OCI-LY7 (cell line): Measurements from ENCODE around the gene TMPRSS5. TPM values are rescaled to one million over a fixed set of nuclear protein-coding genes. Genes with fewer than 3 reads are reported as not detected.

Experiments
- BruUV-seq: library from RNA; stranded (reverse); fragments of 400-500 nt; replicated peaks from 2 replicates; lab custom pipeline; 2021; lab: Mats Ljungman, UMichigan
- CTCF ChIA-PET: fragments of 300-600 bp; sonication (Branson Sonifier 250); formaldehyde crosslinking; loops from one replicate; lab custom pipeline; 2022; ENCODE audit warnings: antibody characterized with exemption; ENCODE audit not compliant: unreplicated experiment; lab: Charles Lee
- POLR2A ChIA-PET: fragments of 300-600 bp; sonication (Branson Sonifier 250); formaldehyde crosslinking; loops from one replicate; lab custom pipeline; 2022; ENCODE audit warnings: antibody characterized with exemption; lab: Charles Lee
- DNase-seq: peaks from one replicate; pipeline ENCODE4 v3.0.0-alpha.2; 2015; ENCODE audit warnings: low spot score
- H2AFZ ChIP-seq: fragments of 200-600 bp; sonication (generic), shearing (Covaris generic); 2 replicates; pipeline ENCODE4 v1.6.1; 2014; ENCODE audit warnings: mild to moderate bottlenecking, antibody characterized with exemption, low read length, moderate library complexity
- H3K27ac ChIP-seq: fragments of 200-600 bp; sonication (generic); 2 replicates; pipeline ENCODE4 v1.5.1; 2014; ENCODE audit warnings: mixed run types, low read depth, mild to moderate bottlenecking, moderate library complexity, low read length, inconsistent platforms; ENCODE audit not compliant: poor library complexity, severe bottlenecking
- H3K36me3 ChIP-seq: fragments of 200-600 bp; sonication (generic); 2 replicates; pipeline ENCODE4 v1.6.1; 2014; ENCODE audit warnings: mild to moderate bottlenecking, antibody characterized with exemption, low read length, moderate library complexity, mixed read lengths; ENCODE audit not compliant: insufficient read depth
- H3K4me1 ChIP-seq: fragments of 200-600 bp; sonication (generic); 2 replicates; pipeline ENCODE4 v1.5.1; 2014; ENCODE audit warnings: mild to moderate bottlenecking, low read length; ENCODE audit not compliant: insufficient read depth, poor library complexity, severe bottlenecking
- H3K4me2 ChIP-seq: fragments of 200-600 bp; sonication (generic); 2 replicates; pipeline ENCODE4 v1.6.1; 2014; ENCODE audit warnings: mild to moderate bottlenecking, low read length
- H3K4me3 ChIP-seq: fragments of 200-600 bp; sonication (generic); 2 replicates; pipeline ENCODE4 v1.5.1; 2014; ENCODE audit warnings: mild to moderate bottlenecking, low read depth, low read length; ENCODE audit not compliant: poor library complexity, severe bottlenecking
- H3K79me2 ChIP-seq: fragments of 200-600 bp; sonication (generic); 2 replicates; pipeline ENCODE4 v1.6.1; 2016; ENCODE audit warnings: low read depth, mild to moderate bottlenecking, low read length, moderate library complexity, mixed read lengths; ENCODE audit not compliant: insufficient read depth
- H3K9me2 ChIP-seq: fragments of 200-600 bp; sonication (generic); 2 replicates; pipeline ENCODE4 v1.6.1; 2016; ENCODE audit warnings: mild to moderate bottlenecking, low read length, mixed read lengths; ENCODE audit not compliant: insufficient read depth
- H3K9me3 ChIP-seq: fragments of 200-600 bp; sonication (generic); 2 replicates; pipeline ENCODE4 v1.6.1; 2014; ENCODE audit warnings: mild to moderate bottlenecking, mixed run types, low read length, mixed read lengths
- H4K20me1 ChIP-seq: fragments of 200-600 bp; sonication (generic); 2 replicates; pipeline ENCODE4 v1.6.1; 2014; ENCODE audit warnings: mild to moderate bottlenecking, antibody characterized with exemption, low read length, moderate library complexity, mixed read lengths; ENCODE audit not compliant: insufficient read depth
- EZH2phosphoT487 ChIP-seq: fragments of 200-600 bp; sonication (generic); IDR thresholded peaks from 2 replicates; pipeline ENCODE4 v1.6.1; 2018; ENCODE audit warnings: low read depth, borderline replicate concordance, mild to moderate bottlenecking, mixed run types, antibody characterized with exemption, low read length, moderate library complexity, mixed read lengths
- intact Hi-C: fragments of 100-400 bp; cut with micrococcal nuclease; formaldehyde crosslinking; loops from one replicate; pipeline ENCODE4 v1.10.0; 2022; ENCODE audit not compliant: unreplicated experiment
- total RNA-seq, 2 experiments: library from RNA; depleted of rRNA in 1 of 2; stranded (reverse); fragments of >200 nt in 1 of 2; shearing (Covaris generic) in 1 of 2; gene quantifications; 2 replicates each; pipeline ENCODE4 v1.2.3, GENCODE V29; 2014 to 2022
- TF ChIP-seq, protein P1 (sequence below): fragments of 200-600 bp; sonication (generic); conservative IDR thresholded peaks from 2 replicates; pipeline ENCODE4 v1.5.1; 2014; ENCODE audit warnings: mild to moderate bottlenecking, antibody characterized with exemption, low read length, moderate library complexity, mixed read lengths

The TMPRSS5 gene
- total RNA-seq, 2 experiments from 2014 or later = 0.50 to 0.65 TPM

DNA sequence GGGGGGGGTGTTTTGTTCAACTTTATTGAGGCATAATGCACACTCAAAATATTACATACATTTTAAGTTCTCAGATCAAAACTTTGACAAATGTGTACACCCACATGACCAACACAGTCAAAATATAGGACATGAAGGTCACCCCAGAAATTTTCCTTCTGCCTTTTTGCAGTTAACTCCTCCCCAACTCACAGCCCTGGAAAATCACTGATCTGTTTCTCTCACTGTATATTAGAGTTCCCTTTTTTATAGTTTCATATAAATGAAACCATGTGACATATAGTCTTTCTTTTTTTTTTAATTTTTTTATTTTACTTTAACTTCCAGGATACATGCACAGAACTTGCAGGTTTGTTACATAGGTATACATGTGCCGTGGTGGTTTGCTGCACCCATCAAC lies 4.6 kb downstream of the TMPRSS5 start:
- intact Hi-C loops = no loop called here
- no peak overlapping the region for H3K4me3 ChIP-seq
- H4K20me1 ChIP-seq = no peaks in the 10 kb centered on the region
- H2AFZ ChIP-seq = no peak overlapping the region
- no peaks in the 10 kb centered on the region for H3K36me3 ChIP-seq
- ChIA-PET CTCF (no interaction called here), POLR2A (no interaction called here)
- DNase-seq = no peak
- H3K9me3 ChIP-seq = no peaks in the 10 kb centered on the region
- H3K4me2 ChIP-seq = no peak overlapping the region
- no TSS peak for BruUV-seq
- H3K79me2 ChIP-seq = no peaks in the 10 kb centered on the region
- H3K27ac ChIP-seq = no peak overlapping the region
- no peaks in the 10 kb centered on the region for H3K4me1 ChIP-seq
- TF ChIP-seq EZH2phosphoT487 = no peak
- TF ChIP-seq, protein P1, sequence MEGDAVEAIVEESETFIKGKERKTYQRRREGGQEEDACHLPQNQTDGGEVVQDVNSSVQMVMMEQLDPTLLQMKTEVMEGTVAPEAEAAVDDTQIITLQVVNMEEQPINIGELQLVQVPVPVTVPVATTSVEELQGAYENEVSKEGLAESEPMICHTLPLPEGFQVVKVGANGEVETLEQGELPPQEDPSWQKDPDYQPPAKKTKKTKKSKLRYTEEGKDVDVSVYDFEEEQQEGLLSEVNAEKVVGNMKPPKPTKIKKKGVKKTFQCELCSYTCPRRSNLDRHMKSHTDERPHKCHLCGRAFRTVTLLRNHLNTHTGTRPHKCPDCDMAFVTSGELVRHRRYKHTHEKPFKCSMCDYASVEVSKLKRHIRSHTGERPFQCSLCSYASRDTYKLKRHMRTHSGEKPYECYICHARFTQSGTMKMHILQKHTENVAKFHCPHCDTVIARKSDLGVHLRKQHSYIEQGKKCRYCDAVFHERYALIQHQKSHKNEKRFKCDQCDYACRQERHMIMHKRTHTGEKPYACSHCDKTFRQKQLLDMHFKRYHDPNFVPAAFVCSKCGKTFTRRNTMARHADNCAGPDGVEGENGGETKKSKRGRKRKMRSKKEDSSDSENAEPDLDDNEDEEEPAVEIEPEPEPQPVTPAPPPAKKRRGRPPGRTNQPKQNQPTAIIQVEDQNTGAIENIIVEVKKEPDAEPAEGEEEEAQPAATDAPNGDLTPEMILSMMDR = no peak
- no peaks in the 10 kb centered on the region for H3K9me2 ChIP-seq

DNA sequence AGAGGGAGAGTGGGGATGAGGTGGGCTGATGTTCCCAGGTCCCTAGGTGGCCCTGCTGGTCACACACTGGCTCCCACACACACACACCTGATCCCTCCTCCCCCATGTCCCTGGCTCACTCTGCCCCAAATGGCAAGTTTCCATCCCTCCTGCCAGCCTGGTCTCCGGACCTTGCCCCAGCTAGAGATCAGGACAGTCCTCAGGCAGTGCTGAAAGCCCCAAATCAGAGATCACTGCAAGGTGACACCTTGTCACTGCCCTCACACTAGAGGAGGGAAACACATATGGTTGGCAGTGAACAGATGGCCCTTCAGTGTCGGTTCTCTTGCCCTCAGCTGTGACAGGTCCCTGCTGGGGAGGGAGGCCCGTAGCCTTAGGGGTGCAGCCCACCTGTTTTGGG lies 7.6 kb downstream of the TMPRSS5 start:
- intact Hi-C loops = no loop called here
- BruUV-seq = no TSS peak
- CTCF ChIA-PET = no interaction called here

DNA sequence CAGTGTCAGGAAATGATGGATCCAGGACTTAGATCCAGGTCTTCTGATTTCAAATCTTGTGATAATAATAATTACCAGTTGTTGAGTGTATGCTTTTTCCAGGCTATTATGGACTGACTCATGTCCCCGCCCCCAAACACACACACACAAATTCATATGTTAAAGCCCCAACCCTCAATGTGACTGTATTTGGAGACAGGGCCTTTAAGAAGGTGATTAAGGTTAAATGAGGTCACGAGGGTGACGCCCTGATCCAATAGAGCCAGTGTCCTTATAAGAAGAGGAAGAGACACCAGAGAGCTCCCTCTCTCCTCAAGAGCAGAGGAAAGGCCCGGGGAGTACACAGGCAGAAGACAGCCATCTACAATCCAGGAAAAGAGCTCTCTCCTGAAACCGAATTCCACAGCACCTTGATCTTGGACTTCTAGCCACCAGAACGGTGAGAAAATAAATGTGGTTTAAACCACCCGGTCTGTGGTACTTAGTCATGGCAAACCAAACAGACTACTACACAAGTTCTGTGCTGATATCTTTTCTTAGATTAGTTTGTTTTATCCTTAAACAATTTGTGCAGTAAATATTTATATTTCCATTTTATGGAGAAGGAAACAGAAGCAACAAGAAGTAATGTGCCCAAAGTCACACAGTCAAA lies 8.2 kb downstream of the TMPRSS5 start:
- no peak overlapping the region for H3K4me3 ChIP-seq
- no peak overlapping the region for H3K4me2 ChIP-seq
- no peak for TF ChIP-seq EZH2phosphoT487
- TF ChIP-seq, protein P1 = no peak
- no peaks in the 10 kb centered on the region for H3K9me2 ChIP-seq
- H2AFZ ChIP-seq = no peak overlapping the region
- no peaks in the 10 kb centered on the region for H4K20me1 ChIP-seq
- BruUV-seq = no TSS peak
- no peaks in the 10 kb centered on the region for H3K4me1 ChIP-seq
- intact Hi-C loops = no loop called here
- H3K27ac ChIP-seq = no peak overlapping the region
- CTCF ChIA-PET = no interaction called here
- POLR2A ChIA-PET = interaction anchor here (0.6 kb wide), 1 partner anchor 277 kb away, joined by 3 read pairs; no protein-coding TSS in a partner anchor
- no peak for DNase-seq
- H3K79me2 ChIP-seq = no peaks in the 10 kb centered on the region
- H3K9me3 ChIP-seq = no peaks in the 10 kb centered on the region
- H3K36me3 ChIP-seq = no peaks in the 10 kb centered on the region

More for the DNA sequence above, 7.6 kb downstream of the TMPRSS5 start:
- no peak overlapping the region for H3K4me2 ChIP-seq
- H3K36me3 ChIP-seq = no peaks in the 10 kb centered on the region
- no peaks in the 10 kb centered on the region for H3K9me2 ChIP-seq
- DNase-seq = no peak
- no peak overlapping the region for H3K27ac ChIP-seq
- H4K20me1 ChIP-seq = no peaks in the 10 kb centered on the region
- H2AFZ ChIP-seq = no peak overlapping the region
- no peaks in the 10 kb centered on the region for H3K79me2 ChIP-seq
- TF ChIP-seq, protein P1 = no peak
- no peak for TF ChIP-seq EZH2phosphoT487
- no peaks in the 10 kb centered on the region for H3K9me3 ChIP-seq
- no peak overlapping the region for H3K4me3 ChIP-seq
- POLR2A ChIA-PET = no interaction called here
- H3K4me1 ChIP-seq = no peaks in the 10 kb centered on the region
